CD14-positive monocyte (primary cell): ENCODE results near the gene CLDN5. TPM values are rescaled to one million over a fixed set of nuclear protein-coding genes. Genes with fewer than 3 reads are reported as not detected.

Experiments used
- DNase-seq, 3 donors: peaks; one replicate each; pipeline ENCODE4 v3.0.0-alpha.2; 2011 to 2022
- H2AFZ ChIP-seq: 2 replicates; pipeline ENCODE4 v1.6.0; 2012; ENCODE audit warnings: mild to moderate bottlenecking, low read depth, low read length, inconsistent platforms; ENCODE audit not compliant: insufficient read depth, poor library complexity, severe bottlenecking
- H3K27ac ChIP-seq, 2 donors: 1 replicate in 1 of 2; 2 replicates in 1 of 2; pipeline ENCODE4 v1.5.1; 2012 to 2013; ENCODE audit warnings: low read length in 2 of 2, control low read depth in 1 of 2, inconsistent platforms in 1 of 2, low read depth in 1 of 2, mild to moderate bottlenecking in 1 of 2
- H3K27me3 ChIP-seq, 2 donors: one replicate each; pipeline versions ENCODE4 v1.6.0 to v1.6.1; 2011 to 2013; ENCODE audit warnings: low read length in 2 of 2; ENCODE audit not compliant: control insufficient read depth in 2 of 2, insufficient read depth in 2 of 2
- H3K36me3 ChIP-seq, 2 donors: replicated peaks in 1 of 2; 1 replicate in 1 of 2; 2 replicates in 1 of 2; pipeline versions ENCODE4 v1.5.1 to v1.6.1; 2012 to 2013; ENCODE audit warnings: low read length in 2 of 2, control low read depth in 1 of 2, inconsistent platforms in 1 of 2, mild to moderate bottlenecking in 1 of 2; ENCODE audit not compliant: insufficient read depth in 2 of 2, control insufficient read depth in 1 of 2
- H3K4me1 ChIP-seq, 2 donors: 1 replicate in 1 of 2; 2 replicates in 1 of 2; pipeline versions ENCODE4 v1.5.1 to v1.6.1; 2012 to 2013; ENCODE audit warnings: low read length in 2 of 2, control low read depth in 1 of 2, inconsistent platforms in 1 of 2, mild to moderate bottlenecking in 1 of 2, moderate library complexity in 1 of 2; ENCODE audit not compliant: insufficient read depth in 2 of 2, control insufficient read depth in 1 of 2
- H3K4me2 ChIP-seq: replicated peaks from 2 replicates; pipeline ENCODE3; 2012; ENCODE audit warnings: low read length, moderate library complexity, mild to moderate bottlenecking; ENCODE audit not compliant: poor library complexity, severe bottlenecking; ENCODE audit errors: extremely low read depth
- H3K4me3 ChIP-seq, 3 experiments: fragments of 200-600 bp in 1 of 3; sonication (generic) in 1 of 3; replicated peaks in 1 of 3; 1 replicate in 2 of 3; 2 replicates in 1 of 3; pipeline ENCODE4 v1.5.1; 2011 to 2013; ENCODE audit warnings: low read length in 3 of 3, mild to moderate bottlenecking in 3 of 3, control low read depth in 2 of 3, low read depth in 2 of 3, inconsistent platforms in 1 of 3, moderate library complexity in 1 of 3
- H3K79me2 ChIP-seq: 2 replicates; pipeline ENCODE4 v1.6.0; 2012; ENCODE audit warnings: mild to moderate bottlenecking, control low read depth, inconsistent platforms, low read length, moderate library complexity; ENCODE audit not compliant: insufficient read depth
- H3K9ac ChIP-seq: 2 replicates; pipeline ENCODE4 v1.6.0; 2017; ENCODE audit warnings: low read length, mild to moderate bottlenecking; ENCODE audit not compliant: insufficient read depth, poor library complexity, severe bottlenecking
- H3K9me3 ChIP-seq, 2 donors: replicated peaks in 1 of 2; 1 replicate in 1 of 2; 2 replicates in 1 of 2; pipeline versions ENCODE4 v1.5.1 to v1.6.1; 2012 to 2013; ENCODE audit warnings: low read length in 2 of 2, control low read depth in 1 of 2; ENCODE audit not compliant: control insufficient read depth in 1 of 2, insufficient read depth in 1 of 2
- H4K20me1 ChIP-seq: 2 replicates; pipeline ENCODE4 v1.6.0; 2012; ENCODE audit warnings: mild to moderate bottlenecking, low read length, control low read depth, moderate library complexity; ENCODE audit not compliant: insufficient read depth
- H3K27ac Mint-ChIP-seq, 7 donors: one replicate each; pipeline ENCODE4 v1.8.0; 2020; ENCODE audit warnings: mild to moderate bottlenecking in 7 of 7, mixed read lengths in 7 of 7, moderate library complexity in 6 of 7, inconsistent platforms in 2 of 7
- H3K27me3 Mint-ChIP-seq, 3 donors: one replicate each; pipeline ENCODE4 v1.8.0; 2021 to 2022; ENCODE audit warnings: low read depth in 3 of 3, mild to moderate bottlenecking in 3 of 3, mixed read lengths in 3 of 3, moderate library complexity in 3 of 3, inconsistent platforms in 1 of 3
- H3K36me3 Mint-ChIP-seq, 2 donors: one replicate each; pipeline ENCODE4 v1.8.0; 2020; ENCODE audit warnings: mixed read lengths in 2 of 2, inconsistent platforms in 1 of 2, mild to moderate bottlenecking in 1 of 2
- H3K4me1 Mint-ChIP-seq: one replicate; pipeline ENCODE4 v1.8.0; 2020; ENCODE audit warnings: mild to moderate bottlenecking, mixed read lengths
- H3K4me3 Mint-ChIP-seq, 2 donors: one replicate each; pipeline ENCODE4 v1.8.0; 2020; ENCODE audit warnings: mild to moderate bottlenecking in 2 of 2, mixed read lengths in 2 of 2, moderate library complexity in 1 of 2
- H3K9me3 Mint-ChIP-seq, 7 donors: one replicate each; pipeline ENCODE4 v1.8.0; 2020 to 2022; ENCODE audit warnings: mixed read lengths in 7 of 7, mild to moderate bottlenecking in 6 of 7, moderate library complexity in 6 of 7, inconsistent platforms in 2 of 7
- WGBS: methylation state at CpG from one replicate; pipeline ENCODE4 v1.1.5; 2013; ENCODE audit warnings: missing lambda C conversion rate; ENCODE audit not compliant: insufficient coverage; 5-methylcytosine and 5-hydroxymethylcytosine counted together
- intact Hi-C, 2 donors: fragments of 100-400 bp; cut with micrococcal nuclease; formaldehyde crosslinking; loops; one replicate each; pipeline versions ENCODE4 v1.15.0 to v1.15.1; 2023
- polyA plus RNA-seq, 3 donors: library from polyadenylated mRNA; depleted of rRNA in 1 of 3; unstranded in 2 of 3; stranded (reverse) in 1 of 3; fragments of 300-500 nt in 2 of 3; fragments of >200 nt in 1 of 3; fragmentation: Illumina TruSeq in 2 of 3; gene quantifications; 1 replicate in 2 of 3; 2 replicates in 1 of 3; pipeline ENCODE4 v1.2.3, GENCODE V29; 2012 to 2021
- TF ChIP-seq, protein P1 (sequence below): fragments of 200-600 bp; IDR thresholded peaks from one replicate; pipeline ENCODE4 v1.8.0; 2022; ENCODE audit warnings: antibody characterized with exemption, mild to moderate bottlenecking

Gene CLDN5
- polyA plus RNA-seq, 3 donors, result 0.05 to 0.35 (median 0.27) TPM

DNA sequence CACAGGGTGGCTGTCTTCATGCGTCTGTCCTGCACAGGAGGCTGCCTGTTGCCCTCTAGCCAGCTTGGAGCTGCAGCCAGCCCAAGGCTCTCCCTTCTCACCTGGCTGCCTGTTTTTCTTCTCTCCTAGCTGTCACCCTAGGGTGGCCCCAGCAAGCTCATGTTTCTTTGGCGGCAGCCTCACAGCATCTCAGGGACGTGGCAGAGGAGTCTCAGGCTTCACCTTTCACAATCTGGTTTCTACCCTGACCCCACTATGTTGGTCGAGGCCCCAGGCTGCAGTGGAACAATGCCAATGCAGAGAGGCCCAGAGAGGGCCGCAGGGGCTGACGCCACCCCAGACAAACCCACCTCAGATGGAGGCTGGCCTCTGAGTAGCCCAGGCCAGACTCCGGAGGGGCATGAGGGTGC is 2.5 kb upstream of the CLDN5 start:
- H3K9me3 Mint-ChIP-seq, result peaks cover 0 to 5% (median 0%) of the 10 kb centered on the region in 7 donors

DNA sequence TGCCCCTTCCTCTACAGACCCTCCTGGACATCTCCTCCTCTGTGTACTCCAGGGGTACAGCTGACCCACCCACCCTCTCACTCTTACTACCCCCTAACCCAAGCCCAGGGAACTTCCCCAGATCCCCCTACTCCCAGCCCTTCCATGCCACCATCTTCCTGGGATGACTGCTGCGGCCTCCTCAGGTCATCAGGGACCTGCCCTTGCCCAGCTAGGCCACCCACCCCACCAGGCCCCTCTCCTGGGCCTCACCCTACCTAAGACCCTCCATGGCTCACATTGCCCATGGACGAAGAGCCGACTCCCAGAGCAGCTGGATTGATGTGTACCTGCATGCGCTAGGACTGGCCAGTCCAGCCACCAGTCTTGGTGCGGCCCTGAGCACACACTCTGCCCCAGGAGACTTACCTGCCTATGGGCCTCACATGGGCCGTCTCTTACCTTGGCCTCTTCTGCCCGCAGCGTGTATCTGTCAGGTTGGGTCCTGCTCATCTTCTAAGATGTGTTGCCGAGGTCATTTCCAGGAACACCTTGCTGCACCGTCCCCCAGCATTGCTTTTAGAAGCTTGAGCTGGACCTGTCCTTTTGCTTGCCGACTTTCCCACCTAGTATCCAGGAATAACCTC is 2.0 kb upstream of the CLDN5 start:
- no peak overlapping the region for H3K27ac ChIP-seq
- no peak overlapping the region for H2AFZ ChIP-seq
- no peaks in the 10 kb centered on the region for H3K36me3 ChIP-seq
- no peak overlapping the region for H3K4me3 ChIP-seq
- peaks cover 35 to 55% (median 40%) of the 10 kb centered on the region in 3 donors for H3K27me3 Mint-ChIP-seq
- H3K9ac ChIP-seq, result no peak overlapping the region
- TF ChIP-seq, protein P1, sequence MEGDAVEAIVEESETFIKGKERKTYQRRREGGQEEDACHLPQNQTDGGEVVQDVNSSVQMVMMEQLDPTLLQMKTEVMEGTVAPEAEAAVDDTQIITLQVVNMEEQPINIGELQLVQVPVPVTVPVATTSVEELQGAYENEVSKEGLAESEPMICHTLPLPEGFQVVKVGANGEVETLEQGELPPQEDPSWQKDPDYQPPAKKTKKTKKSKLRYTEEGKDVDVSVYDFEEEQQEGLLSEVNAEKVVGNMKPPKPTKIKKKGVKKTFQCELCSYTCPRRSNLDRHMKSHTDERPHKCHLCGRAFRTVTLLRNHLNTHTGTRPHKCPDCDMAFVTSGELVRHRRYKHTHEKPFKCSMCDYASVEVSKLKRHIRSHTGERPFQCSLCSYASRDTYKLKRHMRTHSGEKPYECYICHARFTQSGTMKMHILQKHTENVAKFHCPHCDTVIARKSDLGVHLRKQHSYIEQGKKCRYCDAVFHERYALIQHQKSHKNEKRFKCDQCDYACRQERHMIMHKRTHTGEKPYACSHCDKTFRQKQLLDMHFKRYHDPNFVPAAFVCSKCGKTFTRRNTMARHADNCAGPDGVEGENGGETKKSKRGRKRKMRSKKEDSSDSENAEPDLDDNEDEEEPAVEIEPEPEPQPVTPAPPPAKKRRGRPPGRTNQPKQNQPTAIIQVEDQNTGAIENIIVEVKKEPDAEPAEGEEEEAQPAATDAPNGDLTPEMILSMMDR, result no peak
- WGBS, result 98% methylated on average over 11 of the region's 11 CpGs
- H3K27ac Mint-ChIP-seq, result peak overlapping the region in 1 of 7 donors; percentile 3
- peaks cover 13% of the 10 kb centered on the region for H3K4me1 Mint-ChIP-seq
- H3K27me3 ChIP-seq, result peaks cover 0 to 38% of the 10 kb centered on the region in 2 donors
- H3K9me3 Mint-ChIP-seq, result peaks cover 0 to 5% (median 1%) of the 10 kb centered on the region in 7 donors
- H3K4me3 Mint-ChIP-seq, result no peak overlapping the region
- no peaks in the 10 kb centered on the region for H3K9me3 ChIP-seq
- intact Hi-C loops, result no loop called here
- no peaks in the 10 kb centered on the region for H4K20me1 ChIP-seq
- no peaks in the 10 kb centered on the region for H3K79me2 ChIP-seq
- H3K4me1 ChIP-seq, result peaks cover 0 to 17% of the 10 kb centered on the region in 2 donors
- H3K36me3 Mint-ChIP-seq, result peaks cover 5 to 9% of the 10 kb centered on the region in 2 donors
- no peak for DNase-seq
- no peak overlapping the region for H3K4me2 ChIP-seq

More for the DNA sequence above, 2.5 kb upstream of the CLDN5 start:
- Histone ChIP-seq H3K79me2 (no peaks in the 10 kb centered on the region), H3K36me3 (no peaks in the 10 kb centered on the region), H3K4me1 (peaks cover 0 to 17% of the 10 kb centered on the region in 2 donors), H3K27me3 (peaks cover 0 to 38% of the 10 kb centered on the region in 2 donors), H3K4me2 (no peak overlapping the region), H2AFZ (no peak overlapping the region), H3K4me3 (no peak overlapping the region), H3K27ac (no peak overlapping the region), H3K9ac (no peak overlapping the region), H4K20me1 (no peaks in the 10 kb centered on the region), H3K9me3 (no peaks in the 10 kb centered on the region)
- H3K27me3 Mint-ChIP-seq, result peaks cover 37 to 55% (median 40%) of the 10 kb centered on the region in 3 donors
- H3K4me1 Mint-ChIP-seq, result peaks cover 13% of the 10 kb centered on the region
- DNase-seq, result no peak
- TF ChIP-seq, protein P1, result no peak
- WGBS, result 84% methylated on average over 6 of the region's 7 CpGs
- peak overlapping the region in 1 of 7 donors; percentile 17 for H3K27ac Mint-ChIP-seq
- H3K4me3 Mint-ChIP-seq, result no peak overlapping the region
- peaks cover 3 to 4% of the 10 kb centered on the region in 2 donors for H3K36me3 Mint-ChIP-seq
- intact Hi-C loops, result no loop called here
